K562 (cell line): ENCODE data around the gene IQCE. TPM values are rescaled to one million over a fixed set of nuclear protein-coding genes. Genes with fewer than 3 reads are reported as not detected.

Source experiments
- ATAC-seq: fragments of 200-7000 bp; cut with Tn5 transposase; 3 replicates; pipeline ENCODE4 v1.9.1; 2020; ENCODE audit warnings: moderate library complexity
- BruUV-seq: library from RNA; stranded (reverse); fragments of 400-500 nt; replicated peaks from 2 replicates; lab custom pipeline; 2021; lab: Mats Ljungman, UMichigan
- CTCF ChIA-PET: fragments of 300-600 bp; formaldehyde crosslinking; extraction: SDS; loops from one replicate; lab custom pipeline; 2021; ENCODE audit warnings: low intra/inter-chr PET ratio; lab: Yijun Ruan, JAX
- POLR2A ChIA-PET: fragments of 300-600, 350-650 bp; sonication (Branson Sonifier 250); formaldehyde crosslinking; extraction: SDS; loops from one replicate; lab custom pipeline; 2021; ENCODE audit warnings: antibody characterized with exemption, inconsistent platforms; lab: Yijun Ruan, JAX
- DNase-seq, 4 experiments: peaks; one replicate each; pipeline versions ENCODE4 v3.0.0 to v3.0.0-alpha.2; 2011 to 2018; ENCODE audit warnings: low spot score in 3 of 4, mixed read lengths in 3 of 4; ENCODE audit errors: extremely low read depth in 1 of 4
- FAIRE-seq: peaks from 2 replicates; lab custom pipeline; 2011; peaks lifted over from hg19 to GRCh38; lab: Jason Lieb, UNC
- H2AFZ ChIP-seq: 2 replicates; pipeline ENCODE4 v1.6.0; 2011; ENCODE audit warnings: low read depth, low read length, control low read depth, inconsistent platforms
- H3K27ac ChIP-seq: fragments of 200-600 bp; 3 replicates; pipeline ENCODE4 v1.8.0; 2011; ENCODE audit warnings: low read depth, mild to moderate bottlenecking, control low read depth, inconsistent platforms, low read length, moderate library complexity, mixed read lengths; ENCODE audit errors: extremely low read depth
- H3K27me3 ChIP-seq, 2 experiments: fragments of 300-600 bp in 1 of 2; 2 replicates in 1 of 2; 3 replicates in 1 of 2; pipeline versions ENCODE4 v1.6.0 to v1.8.0; 2011; ENCODE audit warnings: inconsistent platforms in 2 of 2, low read length in 2 of 2, mild to moderate bottlenecking in 1 of 2, mixed read lengths in 1 of 2, moderate library complexity in 1 of 2; ENCODE audit not compliant: control insufficient read depth in 2 of 2, insufficient read depth in 2 of 2
- H3K36me3 ChIP-seq: fragments of 300-600 bp; 3 replicates; pipeline ENCODE4 v1.8.0; 2011; ENCODE audit warnings: mild to moderate bottlenecking, low read length, inconsistent platforms; ENCODE audit not compliant: control insufficient read depth, insufficient read depth
- H3K4me1 ChIP-seq, 2 experiments: fragments of 200-600 bp in 1 of 2; replicated peaks in 1 of 2; 2 replicates in 1 of 2; 3 replicates in 1 of 2; pipeline versions ENCODE4 v1.5.1 to v1.8.0; 2011; ENCODE audit warnings: inconsistent platforms in 2 of 2, low read length in 2 of 2, mild to moderate bottlenecking in 1 of 2, mixed read lengths in 1 of 2, moderate library complexity in 1 of 2; ENCODE audit not compliant: control insufficient read depth in 2 of 2, insufficient read depth in 2 of 2
- H3K4me2 ChIP-seq: 2 replicates; pipeline ENCODE4 v1.6.1; 2011; ENCODE audit warnings: low read length, control low read depth, inconsistent platforms, mixed read lengths; ENCODE audit not compliant: insufficient read depth
- H3K4me3 ChIP-seq: fragments of 200-600 bp; sonication (generic), shearing (Covaris generic); 2 replicates; pipeline ENCODE4 v1.5.1; 2016; ENCODE audit warnings: control low read depth, inconsistent platforms
- H3K79me2 ChIP-seq: fragments of 200-600 bp; 3 replicates; pipeline ENCODE4 v1.8.0; 2011; ENCODE audit warnings: low read length, inconsistent platforms; ENCODE audit not compliant: control insufficient read depth, insufficient read depth
- H3K9ac ChIP-seq, 2 experiments: 2 replicates each; pipeline versions ENCODE4 v1.6.0 to v1.6.1; 2011; ENCODE audit warnings: low read depth in 2 of 2, low read length in 2 of 2, control low read depth in 1 of 2, inconsistent platforms in 1 of 2, mild to moderate bottlenecking in 1 of 2, mixed read lengths in 1 of 2; ENCODE audit not compliant: insufficient read depth in 1 of 2
- H3K9me1 ChIP-seq: one replicate; pipeline ENCODE4 v1.6.0; 2011; ENCODE audit warnings: inconsistent platforms, mild to moderate bottlenecking, low read length, moderate library complexity; ENCODE audit not compliant: control insufficient read depth, insufficient read depth
- H3K9me3 ChIP-seq: replicated peaks from 2 replicates; pipeline ENCODE4 v1.5.1; 2011; ENCODE audit warnings: low read depth, low read length, inconsistent platforms; ENCODE audit not compliant: control insufficient read depth, insufficient read depth
- H4K20me1 ChIP-seq: replicated peaks from 2 replicates; pipeline ENCODE4 v1.6.1; 2011; ENCODE audit warnings: low read length, inconsistent platforms, mixed read lengths; ENCODE audit not compliant: control insufficient read depth, insufficient read depth
- POLR2G ChIP-seq: fragments of 200-400 bp; formaldehyde crosslinking; IDR thresholded peaks from 2 replicates; pipeline ENCODE4 v1.6.1; 2017; ENCODE audit warnings: low read depth, mild to moderate bottlenecking, antibody characterized with exemption, low read length, moderate library complexity
- RBFOX2 ChIP-seq: fragments of 200-400 bp; formaldehyde crosslinking; IDR thresholded peaks from 2 replicates; pipeline ENCODE4 v1.6.1; 2017; ENCODE audit warnings: low read depth, mild to moderate bottlenecking, low read length, moderate library complexity
- ZNF695 ChIP-seq: fragments of 450-650 bp; formaldehyde crosslinking; IDR thresholded peaks from 2 replicates; pipeline ENCODE4 v1.4.0; 2020; ENCODE audit warnings: mild to moderate bottlenecking, moderate library complexity
- WGBS: fragments of 100-300 bp; shearing (Covaris generic); methylation state at CpG from one replicate; pipeline ENCODE4 v1.1.6; 2016; ENCODE audit warnings: low coverage, mixed read lengths; ENCODE audit not compliant: insufficient coverage; ENCODE audit errors: missing lambda C conversion rate; 5-methylcytosine and 5-hydroxymethylcytosine counted together
- in situ Hi-C: fragments of 300-500 bp; cut with MboI; formaldehyde crosslinking; loops from 4 replicates; pipeline ENCODE4 v1.15.0; 2018; ENCODE audit warnings: inconsistent platforms, mixed read lengths
- intact Hi-C: fragments of 100-400 bp; cut with micrococcal nuclease; formaldehyde crosslinking; loops from 2 replicates; pipeline ENCODE4 v1.14.2; 2022
- polyA plus RNA-seq, 8 experiments: library from polyadenylated mRNA; depleted of rRNA in 4 of 8; stranded (reverse) in 5 of 8; unstranded in 3 of 8; fragments of >200 nt; fragmentation: Nextera tagmentation in 2 of 8; fragmentation: Illumina TruSeq in 1 of 8; extraction: Ambion mirVana in 2 of 8; extraction: Trizol in 1 of 8; gene quantifications; 2 replicates each; pipeline versions ENCODE4 v1.2.1 to v1.2.3, GENCODE V29; 2011 to 2014; ENCODE audit warnings: inconsistent platforms in 1 of 8, missing spikeins in 1 of 8
- total RNA-seq, 7 experiments: library from RNA; depleted of rRNA in 6 of 7; stranded (reverse); fragments of >200 nt in 6 of 7; fragmentation: Illumina TruSeq in 2 of 7; extraction: Trizol in 2 of 7; gene quantifications; 2 replicates each; pipeline versions ENCODE4 v1.2.1 to v1.2.3, GENCODE V29; 2011 to 2021; ENCODE audit warnings: low replicate concordance in 1 of 7

The IQCE gene
- total and polyA plus RNA-seq, 9 of the 15 experiments (the other 6 are each of a cell fraction or from before 2014, with no cell fraction given) = 0.18 to 8.5 (median 4.2) TPM

- H3K4me3 ChIP-seq = no peak overlapping the region
- H3K36me3 ChIP-seq = peaks cover 92% of the 10 kb centered on the region; the same call in 2 of the 3 replicates
- H3K4me2 ChIP-seq = no peak overlapping the region
- intact Hi-C loops (no loop called here), in situ Hi-C loops (no loop called here)
- BruUV-seq = no TSS peak
- H3K4me1 ChIP-seq = peaks cover 0 to 16% of the 10 kb centered on the region in 2 experiments; a peak in 1 of 5 replicates
- H3K9me3 ChIP-seq = no peaks in the 10 kb centered on the region
- FAIRE-seq (no peak), DNase-seq (peak in 1 of 4 experiments; percentile 2), ATAC-seq (no peak)
- no peak overlapping the region; a peak in 1 of 4 replicates for H3K9ac ChIP-seq
- no peaks in the 10 kb centered on the region for H3K27me3 ChIP-seq
- CTCF ChIA-PET = no interaction called here
- POLR2A ChIA-PET = interaction anchor here (0.6 to 1.2 kb wide), 3 partner anchors 9 to 1864 kb away, joined by 3 to 4 read pairs (median 3); partner anchors contain the start of gene BRAT1
- no peak overlapping the region for H3K27ac ChIP-seq
- no peaks in the 10 kb centered on the region for H3K9me1 ChIP-seq
- no peaks in the 10 kb centered on the region for H3K79me2 ChIP-seq
- H4K20me1 ChIP-seq = no peaks in the 10 kb centered on the region
- H2AFZ ChIP-seq = no peak overlapping the region
- TF ChIP-seq POLR2G (peak; percentile 44), RBFOX2 (peak; percentile 0; the same call in 1 of the 2 replicates), ZNF695 (CRISPR knock-in tag) (no peak)
- 90% methylated on average over 33 of the region's 53 CpGs for WGBS
These were observed 15.6 kb upstream of the IQCE start for GRCh38 chr7:2542916-2543871.
